ENCODE data around the gene YBEY.

DNA sequence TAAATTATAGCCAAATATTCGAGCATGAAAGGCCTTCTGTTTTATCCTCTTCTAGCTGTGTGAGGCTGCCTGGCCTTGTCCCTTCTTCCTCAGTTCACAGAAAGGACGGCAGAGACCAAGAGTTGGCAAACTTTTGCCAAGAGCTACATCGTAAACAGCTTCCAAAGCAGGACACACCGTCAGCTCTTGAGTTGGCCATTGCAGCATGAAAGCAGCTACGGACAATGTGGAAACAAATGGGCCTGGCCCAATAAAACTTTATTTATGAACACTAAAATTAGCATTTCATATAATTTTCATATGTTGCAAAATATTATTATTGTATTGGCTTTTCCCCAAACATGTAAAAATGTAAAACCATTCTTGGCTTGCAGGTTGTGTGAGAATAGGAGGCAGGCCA, 26.8 kb downstream of the YBEY start:
- TF ChIP-seq POLR2AphosphoS5 (IDR thresholded peaks at IDR 0.05) (no peak), POLR2A (IDR thresholded peaks at IDR 0.05) (no peak)
- TF ChIP-seq, protein P1, sequence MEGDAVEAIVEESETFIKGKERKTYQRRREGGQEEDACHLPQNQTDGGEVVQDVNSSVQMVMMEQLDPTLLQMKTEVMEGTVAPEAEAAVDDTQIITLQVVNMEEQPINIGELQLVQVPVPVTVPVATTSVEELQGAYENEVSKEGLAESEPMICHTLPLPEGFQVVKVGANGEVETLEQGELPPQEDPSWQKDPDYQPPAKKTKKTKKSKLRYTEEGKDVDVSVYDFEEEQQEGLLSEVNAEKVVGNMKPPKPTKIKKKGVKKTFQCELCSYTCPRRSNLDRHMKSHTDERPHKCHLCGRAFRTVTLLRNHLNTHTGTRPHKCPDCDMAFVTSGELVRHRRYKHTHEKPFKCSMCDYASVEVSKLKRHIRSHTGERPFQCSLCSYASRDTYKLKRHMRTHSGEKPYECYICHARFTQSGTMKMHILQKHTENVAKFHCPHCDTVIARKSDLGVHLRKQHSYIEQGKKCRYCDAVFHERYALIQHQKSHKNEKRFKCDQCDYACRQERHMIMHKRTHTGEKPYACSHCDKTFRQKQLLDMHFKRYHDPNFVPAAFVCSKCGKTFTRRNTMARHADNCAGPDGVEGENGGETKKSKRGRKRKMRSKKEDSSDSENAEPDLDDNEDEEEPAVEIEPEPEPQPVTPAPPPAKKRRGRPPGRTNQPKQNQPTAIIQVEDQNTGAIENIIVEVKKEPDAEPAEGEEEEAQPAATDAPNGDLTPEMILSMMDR (IDR thresholded peaks at IDR 0.05), result no peak

All from breast epithelium (tissue), 3 donors.